PC-3 (cell line): ENCODE data around the gene CDAN1. TPM values are rescaled to one million over a fixed set of nuclear protein-coding genes. Genes with fewer than 3 reads are reported as not detected.

Experiments
- ATAC-seq: fragments of 200-7000 bp; cut with Tn5 transposase; 2 replicates; pipeline ENCODE4 v1.9.1; 2020; ENCODE audit warnings: mild to moderate bottlenecking, moderate library complexity
- BruUV-seq: library from RNA; stranded (reverse); fragments of 400-500 nt; replicated peaks from 2 replicates; lab custom pipeline; 2021; lab: Mats Ljungman, UMichigan
- CTCF ChIA-PET: fragments of 300-600 bp; sonication (Branson Sonifier 250); formaldehyde crosslinking; loops from one replicate; lab custom pipeline; 2022; ENCODE audit warnings: antibody characterized with exemption; lab: Charles Lee
- POLR2A ChIA-PET: fragments of 300-600 bp; sonication (Branson Sonifier 250); formaldehyde crosslinking; loops from one replicate; lab custom pipeline; 2022; ENCODE audit warnings: antibody characterized with exemption; ENCODE audit not compliant: unreplicated experiment; lab: Charles Lee
- DNase-seq: peaks from one replicate; pipeline ENCODE4 v3.0.0-alpha.2; 2015
- H2AFZ ChIP-seq: fragments of 300-600 bp; sonication (generic); 2 replicates; pipeline ENCODE4 v1.6.0; 2016; ENCODE audit warnings: antibody characterized with exemption, low read length
- H3F3A ChIP-seq: fragments of 300-600 bp; sonication (generic); one replicate; pipeline ENCODE4 v1.6.0; 2017; ENCODE audit warnings: antibody characterized with exemption, low read length, control low read depth, mild to moderate bottlenecking; ENCODE audit not compliant: unreplicated experiment
- H3K27ac ChIP-seq: fragments of 300-600 bp; sonication (generic); 2 replicates; pipeline ENCODE4 v1.5.1; 2016; ENCODE audit warnings: mild to moderate bottlenecking, low read length
- H3K27me3 ChIP-seq: fragments of 300-600 bp; sonication (generic); 2 replicates; pipeline ENCODE4 v1.6.1; 2016; ENCODE audit warnings: low read length, mixed read lengths
- H3K36me3 ChIP-seq: fragments of 300-600 bp; sonication (generic); 2 replicates; pipeline ENCODE4 v1.6.1; 2016; ENCODE audit warnings: low read depth, mixed run types, low read length, mixed read lengths
- H3K4me1 ChIP-seq: fragments of 300-600 bp; sonication (generic); 2 replicates; pipeline ENCODE4 v1.5.1; 2016; ENCODE audit warnings: low read length; ENCODE audit not compliant: insufficient read depth
- H3K4me2 ChIP-seq: fragments of 300-600 bp; sonication (generic); 2 replicates; pipeline ENCODE4 v1.6.0; 2016; ENCODE audit warnings: low read length
- H3K4me3 ChIP-seq: fragments of 300-600 bp; sonication (generic); 2 replicates; pipeline ENCODE4 v1.5.1; 2016; ENCODE audit warnings: mild to moderate bottlenecking, low read length, mixed read lengths
- H3K79me2 ChIP-seq: fragments of 300-600 bp; sonication (generic); 2 replicates; pipeline ENCODE4 v1.6.1; 2017; ENCODE audit warnings: low read length, mixed read lengths
- H3K9ac ChIP-seq: fragments of 300-600 bp; sonication (generic); 2 replicates; pipeline ENCODE4 v1.6.0; 2016; ENCODE audit warnings: mild to moderate bottlenecking, low read length
- H3K9me2 ChIP-seq: fragments of 300-600 bp; sonication (generic); replicated peaks from 2 replicates; pipeline ENCODE4 v1.6.1; 2016; ENCODE audit warnings: mixed run types, low read length, mixed read lengths
- H3K9me3 ChIP-seq: fragments of 300-600 bp; sonication (generic); 2 replicates; pipeline ENCODE4 v1.6.1; 2016; ENCODE audit warnings: low read length, mixed read lengths
- H4K20me1 ChIP-seq: fragments of 300-600 bp; sonication (generic); 2 replicates; pipeline ENCODE4 v1.6.1; 2016; ENCODE audit warnings: low read length, mixed read lengths
- EZH2 ChIP-seq: fragments of 300-600 bp; sonication (generic); IDR thresholded peaks from one replicate; pipeline ENCODE4 v1.6.1; 2017; ENCODE audit warnings: antibody characterized with exemption, mild to moderate bottlenecking, low read length; ENCODE audit not compliant: unreplicated experiment
- EZH2phosphoT487 ChIP-seq: fragments of 300-600 bp; sonication (generic); IDR thresholded peaks from 2 replicates; pipeline ENCODE4 v1.6.1; 2018; ENCODE audit warnings: mild to moderate bottlenecking, antibody characterized with exemption, low read length, borderline replicate concordance
- intact Hi-C: fragments of 100-400 bp; cut with micrococcal nuclease; formaldehyde crosslinking; loops from 2 replicates; pipeline ENCODE4 v1.9.0; 2023
- total RNA-seq: library from RNA; depleted of rRNA; stranded (reverse); fragments of >200 nt; gene quantifications from 2 replicates; pipeline ENCODE4 v1.2.3, GENCODE V29; 2014; rRNA removed
- TF ChIP-seq, protein P1 (sequence below): fragments of 300-600 bp; sonication (generic); conservative IDR thresholded peaks from 2 replicates; pipeline ENCODE4 v1.5.1; 2017; ENCODE audit warnings: antibody characterized with exemption, low read depth, mild to moderate bottlenecking, low read length

Gene CDAN1
- total RNA-seq, 1 experiment from 2014 or later: 38.6 TPM

DNA sequence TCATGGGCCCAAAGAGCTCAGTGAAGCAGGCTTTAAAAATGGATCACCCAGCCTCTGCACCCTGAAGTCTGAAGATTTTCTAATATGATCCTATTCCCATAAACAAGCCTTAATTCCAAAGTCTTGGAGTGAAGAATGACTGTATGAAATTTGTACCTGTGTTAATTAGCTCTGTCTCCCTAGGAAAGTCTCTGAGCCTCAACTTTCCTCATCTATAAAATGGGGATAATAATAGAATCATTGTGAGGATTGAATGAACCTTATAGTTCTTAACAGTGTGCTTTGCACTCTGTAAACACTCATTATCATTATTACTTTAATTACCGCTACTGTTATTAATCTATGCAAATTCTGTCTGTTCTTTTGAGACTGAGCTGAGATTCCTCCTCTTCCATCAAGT is 61.9 kb downstream of the CDAN1 start:
- Histone ChIP-seq H3F3A (no peaks in the 10 kb centered on the region), H3K27me3 (no peaks in the 10 kb centered on the region), H3K9me3 (no peaks in the 10 kb centered on the region), H3K79me2 (no peaks in the 10 kb centered on the region), H3K4me2 (no peak overlapping the region), H4K20me1 (no peaks in the 10 kb centered on the region), H3K36me3 (no peaks in the 10 kb centered on the region), H3K27ac (no peak overlapping the region), H3K4me1 (peaks cover 11% of the 10 kb centered on the region; the same call in 1 of the 2 replicates), H3K4me3 (no peak overlapping the region), H2AFZ (no peak overlapping the region), H3K9ac (no peak overlapping the region), H3K9me2 (no peaks in the 10 kb centered on the region)
- ChIA-PET CTCF (interaction anchor here (0.5 kb wide), 1 partner anchor 407 kb away, joined by 4 read pairs; no protein-coding TSS in a partner anchor), POLR2A (no interaction called here)
- no peak for TF ChIP-seq EZH2phosphoT487
- TF ChIP-seq, protein P1, sequence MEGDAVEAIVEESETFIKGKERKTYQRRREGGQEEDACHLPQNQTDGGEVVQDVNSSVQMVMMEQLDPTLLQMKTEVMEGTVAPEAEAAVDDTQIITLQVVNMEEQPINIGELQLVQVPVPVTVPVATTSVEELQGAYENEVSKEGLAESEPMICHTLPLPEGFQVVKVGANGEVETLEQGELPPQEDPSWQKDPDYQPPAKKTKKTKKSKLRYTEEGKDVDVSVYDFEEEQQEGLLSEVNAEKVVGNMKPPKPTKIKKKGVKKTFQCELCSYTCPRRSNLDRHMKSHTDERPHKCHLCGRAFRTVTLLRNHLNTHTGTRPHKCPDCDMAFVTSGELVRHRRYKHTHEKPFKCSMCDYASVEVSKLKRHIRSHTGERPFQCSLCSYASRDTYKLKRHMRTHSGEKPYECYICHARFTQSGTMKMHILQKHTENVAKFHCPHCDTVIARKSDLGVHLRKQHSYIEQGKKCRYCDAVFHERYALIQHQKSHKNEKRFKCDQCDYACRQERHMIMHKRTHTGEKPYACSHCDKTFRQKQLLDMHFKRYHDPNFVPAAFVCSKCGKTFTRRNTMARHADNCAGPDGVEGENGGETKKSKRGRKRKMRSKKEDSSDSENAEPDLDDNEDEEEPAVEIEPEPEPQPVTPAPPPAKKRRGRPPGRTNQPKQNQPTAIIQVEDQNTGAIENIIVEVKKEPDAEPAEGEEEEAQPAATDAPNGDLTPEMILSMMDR: no peak
- TF ChIP-seq EZH2: no peak
- intact Hi-C loops: no loop called here
- no TSS peak for BruUV-seq
- DNase-seq (no peak), ATAC-seq (no peak)

DNA sequence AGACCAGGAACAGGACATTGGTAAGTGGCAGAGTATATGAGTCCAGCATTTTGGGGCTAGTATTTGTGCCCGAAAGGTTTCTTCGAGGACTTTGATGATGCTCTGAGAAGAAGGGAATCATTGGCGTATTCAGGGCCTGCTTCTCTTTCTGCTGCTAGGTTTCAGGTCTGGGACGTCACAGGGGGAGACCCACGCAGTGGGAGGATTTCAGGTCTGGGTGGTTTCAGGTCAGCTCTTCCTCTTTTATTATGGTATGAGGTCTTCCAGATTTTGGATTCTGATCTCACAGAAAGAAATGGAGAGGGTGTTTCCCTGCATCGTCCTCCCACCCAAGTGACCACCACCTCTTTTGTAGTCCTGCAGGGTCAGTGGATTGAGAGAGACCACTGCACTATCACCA is 62.5 kb downstream of the CDAN1 start:
- Histone ChIP-seq H3K9ac (no peak overlapping the region), H3K4me1 (peaks cover 6% of the 10 kb centered on the region; the same call in 1 of the 2 replicates), H3K36me3 (no peaks in the 10 kb centered on the region), H3K79me2 (no peaks in the 10 kb centered on the region), H3K27ac (no peak overlapping the region), H4K20me1 (no peaks in the 10 kb centered on the region), H3K9me2 (no peaks in the 10 kb centered on the region), H3K4me3 (no peak overlapping the region), H3K9me3 (no peaks in the 10 kb centered on the region), H3K27me3 (no peaks in the 10 kb centered on the region), H3F3A (no peaks in the 10 kb centered on the region), H3K4me2 (no peak overlapping the region), H2AFZ (no peak overlapping the region)
- TF ChIP-seq EZH2phosphoT487 (no peak), EZH2 (no peak)
- TF ChIP-seq, protein P1: no peak
- no peak for ATAC-seq
- no peak for DNase-seq
- ChIA-PET POLR2A (no interaction called here), CTCF (interaction anchor here (0.5 kb wide), 1 partner anchor 407 kb away, joined by 4 read pairs; no protein-coding TSS in a partner anchor)
- BruUV-seq: no TSS peak
- intact Hi-C loops: no loop called here

Other genes with a start within 250 kb of the CDAN1 start
- gene ZNF106, start 246.0 kb downstream of the CDAN1 start, total RNA-seq: 25.6 and 26.8 TPM in 2 replicates
- 40.2 and 45.1 TPM in 2 replicates for gene SNAP23, start 241.5 kb downstream of the CDAN1 start, total RNA-seq
- gene LRRC57, start 188.3 kb downstream of the CDAN1 start, total RNA-seq: 9.1 and 19.0 TPM in 2 replicates
- 36.5 and 44.1 TPM in 2 replicates for gene HAUS2, start 188.3 kb downstream of the CDAN1 start, total RNA-seq
- gene STARD9, start 161.5 kb downstream of the CDAN1 start, total RNA-seq: 4.9 and 5.0 TPM in 2 replicates
- gene TTBK2, start 183.7 kb upstream of the CDAN1 start, total RNA-seq: 3.5 and 6.0 TPM in 2 replicates